Heart left ventricle (tissue), 13 donors: ENCODE results near the gene ALX3.
A peak's percentile ranks its signal among the peaks of the same experiment; 100 is the strongest.

Source experiments
- POLR2A ChIP-seq, 2 donors: fragments of 450-650 bp; IDR thresholded peaks; one replicate each; pipeline ENCODE4 v1.6.1; 2017; ENCODE audit warnings: antibody characterized with exemption in 2 of 2, mild to moderate bottlenecking in 2 of 2, moderate library complexity in 2 of 2
- TF ChIP-seq, protein P1 (sequence below), 12 donors: fragments of 200-600 bp; sonication (generic) in 4 of 12; IDR thresholded peaks; one replicate each; pipeline versions ENCODE4 v1.5.0 to v1.8.0; 2018 to 2022; ENCODE audit warnings: antibody characterized with exemption in 12 of 12, mild to moderate bottlenecking in 5 of 12
- donor health status: ischemic (EF 13 %, LVEDD 7.1; RV severe dilation, severe dysfunction).
- donor health status: DM: no; HTN: yes; CAD: no.
- donor health status: DM: no; HTN: no; CAD: no.
- donor health status: ischemic (EF 25% LVEDD 6.9; RV normal size, moderate dysfunction).
- donor health status: ischemic (EF 25% LVEDD 5.7; RV mildly dilated, moderate dysfunction).
- donor health status: ischemic (EF 35%, LVEDD 5.7; RV mildly dilated, moderate dysfunction).
- donor health status: nonischemic (EF 11% LVEDD 7.7; RV severe dilation, severe dysfunction).
- donor health status: DM: yes; HTN: yes; CAD: no.
- donor health status: PGD.
- donor health status: ischemic (EF 29% LVEDD 5.4; RV normal size, mild dysfunction).
- donor health status: nonischemic (EF 23%, LVEDD 6.1; RV moderate dilation, normal function).

DNA sequence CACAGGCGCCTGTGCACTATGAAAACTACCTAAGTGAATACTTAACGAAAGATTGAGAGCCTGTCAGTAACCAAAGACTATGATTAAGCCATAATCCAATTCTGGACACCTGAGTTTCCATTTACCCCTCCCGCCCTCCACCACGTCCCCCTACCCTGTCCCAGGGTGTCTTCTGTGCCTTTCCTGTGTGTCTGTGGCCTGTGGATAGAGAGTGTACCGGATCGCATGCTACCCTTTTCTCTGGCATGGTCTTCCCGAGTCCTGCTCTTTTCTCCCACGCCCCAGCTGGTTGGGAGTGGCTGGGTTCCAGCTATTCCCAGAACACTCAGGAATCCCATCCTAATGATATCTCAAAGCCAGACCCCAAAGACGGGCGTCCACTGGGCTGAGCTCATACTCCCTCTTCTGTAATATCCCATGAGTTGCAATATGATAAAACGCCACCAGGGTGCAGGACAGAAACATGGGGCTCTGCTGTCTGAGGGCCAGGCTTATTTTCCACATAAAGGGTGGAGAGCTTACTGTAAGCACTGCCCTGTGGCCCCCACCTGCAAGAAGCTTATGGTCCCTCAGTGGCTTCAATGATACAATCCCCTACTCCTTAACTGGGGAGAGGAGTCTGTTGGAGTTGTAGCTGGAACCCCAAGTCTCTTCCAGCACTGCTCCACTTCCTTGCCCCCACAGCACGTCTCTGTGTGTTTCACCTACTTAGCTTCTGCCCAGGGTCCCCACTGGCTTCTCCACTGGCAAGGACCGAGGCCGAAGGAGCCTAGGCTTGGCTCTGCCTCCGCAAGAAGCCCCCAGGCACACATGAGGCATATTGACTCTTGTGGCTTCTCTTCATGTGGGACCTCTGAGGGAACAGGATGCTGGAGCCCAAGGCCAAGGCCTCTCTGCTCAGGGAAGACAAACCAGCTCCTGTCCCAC lies 17.6 kb upstream of the ALX3 start:
- TF ChIP-seq, protein P1, sequence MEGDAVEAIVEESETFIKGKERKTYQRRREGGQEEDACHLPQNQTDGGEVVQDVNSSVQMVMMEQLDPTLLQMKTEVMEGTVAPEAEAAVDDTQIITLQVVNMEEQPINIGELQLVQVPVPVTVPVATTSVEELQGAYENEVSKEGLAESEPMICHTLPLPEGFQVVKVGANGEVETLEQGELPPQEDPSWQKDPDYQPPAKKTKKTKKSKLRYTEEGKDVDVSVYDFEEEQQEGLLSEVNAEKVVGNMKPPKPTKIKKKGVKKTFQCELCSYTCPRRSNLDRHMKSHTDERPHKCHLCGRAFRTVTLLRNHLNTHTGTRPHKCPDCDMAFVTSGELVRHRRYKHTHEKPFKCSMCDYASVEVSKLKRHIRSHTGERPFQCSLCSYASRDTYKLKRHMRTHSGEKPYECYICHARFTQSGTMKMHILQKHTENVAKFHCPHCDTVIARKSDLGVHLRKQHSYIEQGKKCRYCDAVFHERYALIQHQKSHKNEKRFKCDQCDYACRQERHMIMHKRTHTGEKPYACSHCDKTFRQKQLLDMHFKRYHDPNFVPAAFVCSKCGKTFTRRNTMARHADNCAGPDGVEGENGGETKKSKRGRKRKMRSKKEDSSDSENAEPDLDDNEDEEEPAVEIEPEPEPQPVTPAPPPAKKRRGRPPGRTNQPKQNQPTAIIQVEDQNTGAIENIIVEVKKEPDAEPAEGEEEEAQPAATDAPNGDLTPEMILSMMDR (IDR thresholded peaks at IDR 0.05), result peak; percentile 56 to 81 (median 70)
- TF ChIP-seq POLR2A (IDR thresholded peaks at IDR 0.05), result no peak
